GDM1 (cell line): ENCODE measurements around the gene EDA.

ENCODE experiments used
- DNase-seq: peaks from one replicate; lab custom pipeline; 2025; lab: John Stamatoyannopoulos, UW

Gene EDA

GRCh38 chrX:70062961-70063550, 447.1 kb downstream of the EDA start:
- DNase-seq: no peak

GRCh38 chrX:70066646-70067045, 450.7 kb downstream of the EDA start:
- no peak for DNase-seq

- DNase-seq: no peak
These were observed 463.4 kb downstream of the EDA start for GRCh38 chrX:70079297-70079696.

- no peak for DNase-seq
These were observed 464.0 kb downstream of the EDA start for GRCh38 chrX:70079870-70080269.

GRCh38 chrX:70082723-70083122, 466.8 kb downstream of the EDA start:
- DNase-seq: no peak

GRCh38 chrX:70084592-70085240, 468.8 kb downstream of the EDA start:
- no peak for DNase-seq

GRCh38 chrX:70087857-70088630, 472.1 kb downstream of the EDA start:
- no peak for DNase-seq

GRCh38 chrX:70088751-70089150, 472.8 kb downstream of the EDA start:
- no peak for DNase-seq
